GM21529 (cell line): Measurements from ENCODE around the gene AFG3L2.

Source experiments
- ATAC-seq: cut with Tn5 transposase; IDR thresholded peaks from one replicate; pipeline ENCODE4 v1.9.1; 2021; ENCODE audit not compliant: unreplicated experiment

Gene AFG3L2

GRCh38 chr18:12362473-12363174, 14.4 kb downstream of the AFG3L2 start:
- no peak for ATAC-seq

- ATAC-seq = no peak
Observed at GRCh38 chr18:12361770-12362378, 15.2 kb downstream of the AFG3L2 start.

GRCh38 chr18:12359515-12359927, 17.5 kb downstream of the AFG3L2 start:
- ATAC-seq = no peak

- no peak for ATAC-seq
Observed at GRCh38 chr18:12352188-12352587, 24.8 kb downstream of the AFG3L2 start.

GRCh38 chr18:12347895-12348294, 29.1 kb downstream of the AFG3L2 start:
- ATAC-seq = no peak

- no peak for ATAC-seq
Observed at GRCh38 chr18:12346240-12346565, 30.8 kb downstream of the AFG3L2 start.

GRCh38 chr18:12345491-12346239, 31.4 kb downstream of the AFG3L2 start:
- ATAC-seq = no peak

- ATAC-seq = no peak
Observed at GRCh38 chr18:12342661-12343060, 34.4 kb downstream of the AFG3L2 start.

- no peak for ATAC-seq
Observed at GRCh38 chr18:12340945-12341660, 35.9 kb downstream of the AFG3L2 start.

- ATAC-seq = no peak
Observed at GRCh38 chr18:12338382-12338781, 38.6 kb downstream of the AFG3L2 start.

- no peak for ATAC-seq
Observed at GRCh38 chr18:12336887-12337286, 40.1 kb downstream of the AFG3L2 start.

- no peak for ATAC-seq
Observed at GRCh38 chr18:12336171-12336613, 40.8 kb downstream of the AFG3L2 start.

- no peak for ATAC-seq
Observed at GRCh38 chr18:12335503-12335902, 41.5 kb downstream of the AFG3L2 start.

GRCh38 chr18:12334863-12335262, 42.2 kb downstream of the AFG3L2 start:
- no peak for ATAC-seq

GRCh38 chr18:12334366-12334808, 42.6 kb downstream of the AFG3L2 start:
- ATAC-seq = no peak

- no peak for ATAC-seq
Observed at GRCh38 chr18:12333506-12334290, 43.3 kb downstream of the AFG3L2 start.

- no peak for ATAC-seq
Observed at GRCh38 chr18:12330766-12331165, 46.3 kb downstream of the AFG3L2 start.

GRCh38 chr18:12329125-12329698, 47.8 kb downstream of the AFG3L2 start:
- ATAC-seq = no peak

GRCh38 chr18:12328179-12328823, 48.7 kb downstream of the AFG3L2 start:
- no peak for ATAC-seq
